ENCODE results near the gene KLHL40. TPM values are rescaled to one million over a fixed set of nuclear protein-coding genes. Genes with fewer than 3 reads are reported as not detected.

KLHL40 gene
- total RNA-seq, 1 experiment from 2014 or later: not detected

GRCh38 chr3:42660131-42660715, 25.1 kb upstream of the KLHL40 start:
- Histone ChIP-seq H3K27ac (ENCODE audit: low read depth, low read length, poor library complexity, severe bottlenecking) (no peak overlapping the region), H3K4me1 (ENCODE audit: insufficient read depth, low read length, poor library complexity, severe bottlenecking) (no peaks in the 10 kb centered on the region), H3K36me3 (ENCODE audit: insufficient read depth, low read length, poor library complexity, severe bottlenecking) (peaks cover 3% of the 10 kb centered on the region), H3K9me3 (ENCODE audit: low read depth, low read length, poor library complexity, severe bottlenecking) (no peaks in the 10 kb centered on the region), H3K4me3 (ENCODE audit: low read depth, low read length, poor library complexity, severe bottlenecking) (no peak overlapping the region), H3K27me3 (replicated peaks; ENCODE audit: insufficient read depth, low read depth, low read length, poor library complexity) (no peaks in the 10 kb centered on the region)
- POLR2A ChIA-PET (ENCODE audit: low non-redundant PET): no interaction called here
- intact Hi-C loops (cut with micrococcal nuclease; ENCODE audit: unreplicated experiment): no loop called here
- DNase-seq (ENCODE audit: low spot score): no peak
- BruUV-seq (replicated peaks): no TSS peak
- TF ChIP-seq, protein P1, sequence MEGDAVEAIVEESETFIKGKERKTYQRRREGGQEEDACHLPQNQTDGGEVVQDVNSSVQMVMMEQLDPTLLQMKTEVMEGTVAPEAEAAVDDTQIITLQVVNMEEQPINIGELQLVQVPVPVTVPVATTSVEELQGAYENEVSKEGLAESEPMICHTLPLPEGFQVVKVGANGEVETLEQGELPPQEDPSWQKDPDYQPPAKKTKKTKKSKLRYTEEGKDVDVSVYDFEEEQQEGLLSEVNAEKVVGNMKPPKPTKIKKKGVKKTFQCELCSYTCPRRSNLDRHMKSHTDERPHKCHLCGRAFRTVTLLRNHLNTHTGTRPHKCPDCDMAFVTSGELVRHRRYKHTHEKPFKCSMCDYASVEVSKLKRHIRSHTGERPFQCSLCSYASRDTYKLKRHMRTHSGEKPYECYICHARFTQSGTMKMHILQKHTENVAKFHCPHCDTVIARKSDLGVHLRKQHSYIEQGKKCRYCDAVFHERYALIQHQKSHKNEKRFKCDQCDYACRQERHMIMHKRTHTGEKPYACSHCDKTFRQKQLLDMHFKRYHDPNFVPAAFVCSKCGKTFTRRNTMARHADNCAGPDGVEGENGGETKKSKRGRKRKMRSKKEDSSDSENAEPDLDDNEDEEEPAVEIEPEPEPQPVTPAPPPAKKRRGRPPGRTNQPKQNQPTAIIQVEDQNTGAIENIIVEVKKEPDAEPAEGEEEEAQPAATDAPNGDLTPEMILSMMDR (conservative IDR thresholded peaks at IDR 0.05; ENCODE audit: low read depth, low read length): no peak
- no peak for TF ChIP-seq EZH2 (IDR thresholded peaks at IDR 0.05; ENCODE audit: borderline replicate concordance, low read depth, low read length, poor library complexity, severe bottlenecking)
- CTCF ChIA-PET: no interaction called here

DNA sequence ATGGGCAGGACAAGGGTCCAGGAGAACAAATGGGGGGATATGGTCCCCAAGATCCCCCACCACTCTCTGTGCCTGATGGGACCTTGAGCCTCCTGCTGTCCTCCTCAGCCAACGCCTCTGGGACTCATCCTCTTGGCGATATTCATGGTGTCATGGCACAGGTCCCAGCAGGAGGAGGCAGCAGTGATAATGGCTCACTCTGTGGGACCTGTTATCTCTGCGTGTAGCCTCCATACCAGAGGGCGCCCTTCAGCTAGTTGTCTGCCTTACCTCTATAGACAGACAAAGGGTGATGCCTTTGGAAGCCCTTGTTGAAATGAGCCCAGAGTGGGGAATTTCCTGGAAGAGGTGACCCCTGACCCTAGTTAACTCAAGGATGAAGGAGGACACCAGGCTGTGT, 24.4 kb upstream of the KLHL40 start:
- POLR2A ChIA-PET (ENCODE audit: low non-redundant PET): no interaction called here
- CTCF ChIA-PET: no interaction called here
- no peaks in the 10 kb centered on the region for H3K9me3 ChIP-seq (ENCODE audit: low read depth, low read length, poor library complexity, severe bottlenecking)
- H3K27ac ChIP-seq (ENCODE audit: low read depth, low read length, poor library complexity, severe bottlenecking): no peak overlapping the region
- intact Hi-C loops (cut with micrococcal nuclease; ENCODE audit: unreplicated experiment): no loop called here
- no peak overlapping the region for H3K4me3 ChIP-seq (ENCODE audit: low read depth, low read length, poor library complexity, severe bottlenecking)
- no TSS peak for BruUV-seq (replicated peaks)
- peaks cover 3% of the 10 kb centered on the region for H3K36me3 ChIP-seq (ENCODE audit: insufficient read depth, low read length, poor library complexity, severe bottlenecking)
- no peak for DNase-seq (ENCODE audit: low spot score)
- H3K4me1 ChIP-seq (ENCODE audit: insufficient read depth, low read length, poor library complexity, severe bottlenecking): no peaks in the 10 kb centered on the region
- no peaks in the 10 kb centered on the region for H3K27me3 ChIP-seq (replicated peaks; ENCODE audit: insufficient read depth, low read depth, low read length, poor library complexity)
- TF ChIP-seq EZH2 (IDR thresholded peaks at IDR 0.05; ENCODE audit: borderline replicate concordance, low read depth, low read length, poor library complexity, severe bottlenecking): no peak
- TF ChIP-seq, protein P1 (conservative IDR thresholded peaks at IDR 0.05; ENCODE audit: low read depth, low read length): no peak

DNA sequence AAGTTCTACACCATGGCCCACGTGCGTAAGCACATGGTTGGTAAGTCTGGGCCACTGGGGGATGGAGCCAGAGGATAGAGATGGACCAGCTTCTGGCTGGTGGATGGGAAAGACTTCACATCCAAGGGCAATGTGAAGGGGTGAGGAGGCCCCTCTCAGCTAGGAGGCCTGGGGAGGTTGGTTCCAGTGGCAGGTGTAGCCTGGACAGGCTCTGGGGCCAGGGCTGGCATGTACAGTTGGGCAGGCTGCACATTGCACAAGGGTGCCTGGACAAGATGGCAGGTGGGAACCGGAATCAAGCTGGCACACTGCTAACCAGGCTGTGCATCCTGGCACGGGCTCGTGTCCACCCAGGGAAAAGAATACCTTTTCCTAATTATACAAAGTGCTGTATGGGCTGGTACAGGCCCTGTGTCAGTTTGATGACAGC, 23.7 kb upstream of the KLHL40 start:
- DNase-seq (ENCODE audit: low spot score): no peak
- CTCF ChIA-PET: no interaction called here
- no peaks in the 10 kb centered on the region for H3K27me3 ChIP-seq (replicated peaks; ENCODE audit: insufficient read depth, low read depth, low read length, poor library complexity)
- BruUV-seq (replicated peaks): no TSS peak
- POLR2A ChIA-PET (ENCODE audit: low non-redundant PET): no interaction called here
- no peaks in the 10 kb centered on the region for H3K4me1 ChIP-seq (ENCODE audit: insufficient read depth, low read length, poor library complexity, severe bottlenecking)
- no peaks in the 10 kb centered on the region for H3K9me3 ChIP-seq (ENCODE audit: low read depth, low read length, poor library complexity, severe bottlenecking)
- no peak overlapping the region for H3K27ac ChIP-seq (ENCODE audit: low read depth, low read length, poor library complexity, severe bottlenecking)
- peaks cover 3% of the 10 kb centered on the region for H3K36me3 ChIP-seq (ENCODE audit: insufficient read depth, low read length, poor library complexity, severe bottlenecking)
- intact Hi-C loops (cut with micrococcal nuclease; ENCODE audit: unreplicated experiment): no loop called here
- H3K4me3 ChIP-seq (ENCODE audit: low read depth, low read length, poor library complexity, severe bottlenecking): no peak overlapping the region
- TF ChIP-seq, protein P1 (conservative IDR thresholded peaks at IDR 0.05; ENCODE audit: low read depth, low read length): no peak
- no peak for TF ChIP-seq EZH2 (IDR thresholded peaks at IDR 0.05; ENCODE audit: borderline replicate concordance, low read depth, low read length, poor library complexity, severe bottlenecking)
